HUDEP-2 (cell line): ENCODE results near the gene PLXNA1.
A peak's percentile ranks its signal among the peaks of the same experiment; 100 is the strongest.

Source experiments
- DNase-seq, 76 experiments: peaks; one replicate each; lab custom pipeline; 2025; ENCODE audit not compliant: unreplicated experiment in 76 of 76; lab: John Stamatoyannopoulos, UW

Gene PLXNA1

GRCh38 chr3:126952261-126952982 lies 30.5 kb upstream of the PLXNA1 start:
- DNase-seq = no peak

- no peak for DNase-seq
These were observed 29.8 kb upstream of the PLXNA1 start for GRCh38 chr3:126952983-126953660.

GRCh38 chr3:126954141-126954842 lies 28.6 kb upstream of the PLXNA1 start:
- no peak for DNase-seq

- DNase-seq = no peak
These were observed 27.7 kb upstream of the PLXNA1 start for GRCh38 chr3:126955004-126955790.

GRCh38 chr3:126956361-126956760 lies 26.6 kb upstream of the PLXNA1 start:
- DNase-seq = no peak

GRCh38 chr3:126956866-126957650 lies 25.9 kb upstream of the PLXNA1 start:
- DNase-seq = no peak

- no peak for DNase-seq
These were observed 24.9 kb upstream of the PLXNA1 start for GRCh38 chr3:126957776-126958637.

- no peak for DNase-seq
These were observed 24.3 kb upstream of the PLXNA1 start for GRCh38 chr3:126958638-126959085.

- DNase-seq = no peak
These were observed 23.6 kb upstream of the PLXNA1 start for GRCh38 chr3:126959136-126959920.

GRCh38 chr3:126959921-126960603 lies 22.9 kb upstream of the PLXNA1 start:
- DNase-seq = no peak

GRCh38 chr3:126960604-126960995 lies 22.3 kb upstream of the PLXNA1 start:
- DNase-seq = no peak

- DNase-seq = peak in 50 of 76 experiments; percentile 6 to 68 (median 34)
These were observed 21.6 kb upstream of the PLXNA1 start for GRCh38 chr3:126961191-126961790.

- DNase-seq = no peak
These were observed 21.0 kb upstream of the PLXNA1 start for GRCh38 chr3:126961791-126962461.

GRCh38 chr3:126962756-126963155 lies 20.2 kb upstream of the PLXNA1 start:
- no peak for DNase-seq

GRCh38 chr3:126963261-126964190 lies 19.4 kb upstream of the PLXNA1 start:
- no peak for DNase-seq

- DNase-seq = no peak
These were observed 18.7 kb upstream of the PLXNA1 start for GRCh38 chr3:126964261-126964660.
